Suprapubic skin (tissue), 3 donors: ENCODE measurements around the gene CHST11.

Experiments
- CTCF ChIP-seq, 2 donors: fragments of 200-600 bp in 1 of 2; fragments of 450-650 bp in 1 of 2; sonication (generic) in 1 of 2; IDR thresholded peaks; one replicate each; pipeline ENCODE4 v1.5.1; 2016 to 2019; ENCODE audit warnings: antibody characterized with exemption in 2 of 2, mild to moderate bottlenecking in 1 of 2, moderate library complexity in 1 of 2
- EP300 ChIP-seq: sonication (generic); formaldehyde crosslinking; IDR thresholded peaks from one replicate; pipeline ENCODE4 v1.6.1; 2017; ENCODE audit warnings: antibody characterized with exemption

DNA sequence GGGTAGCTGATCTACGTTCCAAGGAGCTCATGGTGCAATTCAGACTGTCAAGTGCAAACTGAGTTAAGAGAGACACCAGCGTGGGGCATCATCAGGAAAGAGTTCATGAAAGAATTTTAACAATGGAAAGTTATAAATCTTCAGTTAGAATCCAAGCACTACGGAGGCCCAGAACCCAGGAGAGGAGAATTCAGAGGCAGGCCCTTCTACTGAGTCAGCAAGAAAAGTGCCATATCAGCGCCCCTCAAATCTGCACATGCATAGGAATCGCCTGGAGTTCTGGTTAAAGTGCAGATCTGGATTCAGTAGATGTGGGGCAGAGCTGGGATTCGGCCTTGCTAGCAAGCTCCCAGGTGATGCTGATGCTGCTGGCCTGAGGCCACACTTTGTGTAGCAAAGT is 45.9 kb downstream of the CHST11 start:
- no peak for TF ChIP-seq CTCF (IDR thresholded peaks at IDR 0.05)
- no peak for TF ChIP-seq EP300
